Coronary artery (tissue), 2 donors: ENCODE data around the gene PRKG1.

Experiments used
- DNase-seq: peaks from one replicate; pipeline ENCODE4 v3.0.0-alpha.2; 2017; ENCODE audit warnings: low spot score
- H3K27ac ChIP-seq, 2 donors: fragments of 200-600 bp; sonication (generic); one replicate each; pipeline ENCODE4 v1.5.1; 2016 to 2019
- H3K4me3 ChIP-seq: fragments of 200-600 bp; sonication (generic); 2 replicates; pipeline ENCODE4 v1.5.1; 2016; ENCODE audit warnings: mild to moderate bottlenecking, moderate library complexity
- CTCF ChIP-seq: fragments of 200-600 bp; sonication (generic); IDR thresholded peaks from one replicate; pipeline ENCODE4 v1.5.1; 2019; ENCODE audit warnings: antibody characterized with exemption

PRKG1 gene

GRCh38 chr10:51759896-51760534 lies 685.7 kb downstream of the PRKG1 start:
- Histone ChIP-seq H3K27ac (no peak overlapping the region), H3K4me3 (no peak overlapping the region)
- TF ChIP-seq CTCF = no peak

GRCh38 chr10:51760864-51761640 lies 686.8 kb downstream of the PRKG1 start:
- H3K27ac ChIP-seq = no peak overlapping the region
- no peak for TF ChIP-seq CTCF
- no peak overlapping the region for H3K4me3 ChIP-seq
- DNase-seq = no peak

More at GRCh38 chr10:51759896-51760534, 685.7 kb downstream of the PRKG1 start:
- DNase-seq = no peak

GRCh38 chr10:51763746-51764145 lies 689.5 kb downstream of the PRKG1 start:
- DNase-seq = no peak
- Histone ChIP-seq H3K4me3 (no peak overlapping the region), H3K27ac (no peak overlapping the region)
- no peak for TF ChIP-seq CTCF

GRCh38 chr10:51765284-51765971 lies 691.1 kb downstream of the PRKG1 start:
- DNase-seq = no peak
- Histone ChIP-seq H3K4me3 (no peak overlapping the region), H3K27ac (no peak overlapping the region)
- TF ChIP-seq CTCF = no peak

GRCh38 chr10:51766423-51767102 lies 692.3 kb downstream of the PRKG1 start:
- Histone ChIP-seq H3K27ac (no peak overlapping the region), H3K4me3 (no peak overlapping the region)
- no peak for DNase-seq
- no peak for TF ChIP-seq CTCF

- no peak for DNase-seq
- no peak overlapping the region for H3K4me3 ChIP-seq
- TF ChIP-seq CTCF = no peak
- no peak overlapping the region for H3K27ac ChIP-seq
These were observed 692.9 kb downstream of the PRKG1 start for GRCh38 chr10:51767103-51767763.
